Right ventricle myocardium inferior (tissue), 1 donor: ENCODE data around the gene RSPH6A. TPM values are rescaled to one million over a fixed set of nuclear protein-coding genes. Genes with fewer than 3 reads are reported as not detected.

Experiments used
- ATAC-seq: fragments of 200-7000 bp; cut with Tn5 transposase; one replicate; pipeline ENCODE4 v1.9.1; 2020; ENCODE audit warnings: mild to moderate bottlenecking, moderate library complexity
- DNase-seq: peaks from one replicate; pipeline ENCODE4 v3.0.0; 2021; ENCODE audit errors: missing footprints
- intact Hi-C: fragments of 100-400 bp; cut with DNase I; formaldehyde crosslinking; loops from one replicate; pipeline ENCODE4 v1.11.0; 2022
- total RNA-seq: library from RNA; stranded (reverse); fragmentation: NEBNext Ultra II Directional; extraction: Animal tissue kit (Norgen Biotek cat#: 25700); gene quantifications from one replicate; pipeline ENCODE4 v1.2.1, GENCODE V29; 2021
- donor health status: DM: no; HTN: yes; CAD: no; lungs with severe emphysema.

The RSPH6A gene
- total RNA-seq, 1 donor from 2014 or later = not detected

DNA sequence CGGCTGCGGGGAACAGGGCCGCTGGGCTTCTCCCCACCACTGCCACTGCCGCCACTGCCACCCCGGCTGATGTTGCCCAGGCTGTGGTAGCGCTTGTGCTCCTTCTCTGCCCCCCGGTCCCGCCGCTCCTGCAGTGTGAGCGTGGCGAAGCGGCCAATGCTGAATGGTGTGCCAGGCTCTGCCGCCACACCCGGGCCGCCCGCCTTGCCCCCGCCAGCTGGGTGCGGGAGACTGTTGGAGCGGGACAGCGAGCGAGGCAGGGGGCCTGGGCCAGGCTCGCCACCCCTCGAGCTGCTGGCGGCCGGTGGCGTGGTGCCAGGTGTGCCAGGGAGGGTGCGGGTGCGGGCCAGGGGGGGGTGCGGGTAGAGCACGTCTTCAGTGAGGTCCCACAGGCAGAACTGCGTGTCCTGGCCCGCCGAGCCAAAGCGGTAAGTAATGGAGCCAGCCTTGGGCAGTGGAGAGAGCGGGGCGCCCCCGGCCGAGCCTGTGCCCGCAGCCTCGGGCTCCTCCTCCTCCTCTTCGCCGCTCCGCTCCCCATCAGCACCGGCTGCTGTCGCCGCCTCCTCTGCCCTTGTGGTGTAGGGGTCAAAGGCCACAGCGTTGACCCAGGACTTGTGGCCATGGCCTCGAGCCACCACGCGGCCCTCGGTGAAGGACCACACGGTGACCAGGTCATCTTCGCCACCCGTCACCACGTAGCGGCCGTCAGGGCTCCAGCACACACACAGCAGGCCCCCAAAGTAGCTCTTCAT lies 29.2 kb downstream of the RSPH6A start:
- DNase-seq (no peak), ATAC-seq (no peak)
- intact Hi-C loops = no loop called here

DNA sequence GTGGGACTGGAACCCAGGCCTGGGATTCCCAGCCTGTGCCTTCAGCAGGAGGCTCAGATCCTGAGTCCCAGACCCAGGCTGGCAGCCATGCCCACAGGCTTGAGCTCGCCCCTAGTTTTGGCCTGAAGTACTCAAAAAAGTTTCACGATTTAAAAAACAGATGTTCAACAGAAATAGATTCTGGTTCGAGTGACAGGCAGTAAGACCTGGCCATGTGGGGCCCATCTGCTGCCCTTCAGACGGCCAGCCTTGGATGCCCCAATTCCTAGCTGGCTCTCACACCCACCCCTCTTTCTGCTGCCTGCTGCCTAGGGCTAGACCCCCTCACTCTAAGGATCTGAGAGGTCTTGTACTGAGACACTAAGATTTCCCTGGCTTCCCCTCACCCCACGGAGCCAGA lies 30.0 kb downstream of the RSPH6A start:
- intact Hi-C loops = no loop called here
- no peak for ATAC-seq

DNA sequence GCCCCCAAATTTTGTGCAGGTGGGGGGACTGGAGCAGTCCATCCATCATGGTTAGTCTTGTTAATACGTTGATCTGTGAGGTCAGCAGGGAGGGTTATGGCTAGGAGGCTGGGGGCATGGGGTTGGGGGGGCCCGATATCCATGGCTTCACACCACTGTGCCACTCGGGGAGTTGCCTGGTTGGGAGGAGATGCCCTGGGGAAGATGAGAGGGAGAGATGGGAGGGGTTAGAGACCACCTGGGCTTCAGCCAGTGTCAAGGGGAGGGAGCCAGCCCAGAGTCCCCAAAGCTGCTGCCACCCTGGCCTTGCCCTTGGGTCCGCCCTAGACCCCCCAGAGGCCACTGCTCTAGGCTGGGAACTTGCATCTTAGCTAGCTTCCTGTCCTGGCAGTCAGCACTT lies 31.0 kb downstream of the RSPH6A start:
- intact Hi-C loops = no loop called here
- ATAC-seq (no peak), DNase-seq (no peak)

More for the DNA sequence above, 30.0 kb downstream of the RSPH6A start:
- no peak for DNase-seq

GRCh38 chr19:45782820-45783785 lies 32.0 kb downstream of the RSPH6A start:
- DNase-seq = peak; percentile 87
- peak; percentile 70 for ATAC-seq
- intact Hi-C loops = loop anchor here (1.0 kb wide), 1 partner anchor 13 kb away; no protein-coding TSS in a partner anchor

DNA sequence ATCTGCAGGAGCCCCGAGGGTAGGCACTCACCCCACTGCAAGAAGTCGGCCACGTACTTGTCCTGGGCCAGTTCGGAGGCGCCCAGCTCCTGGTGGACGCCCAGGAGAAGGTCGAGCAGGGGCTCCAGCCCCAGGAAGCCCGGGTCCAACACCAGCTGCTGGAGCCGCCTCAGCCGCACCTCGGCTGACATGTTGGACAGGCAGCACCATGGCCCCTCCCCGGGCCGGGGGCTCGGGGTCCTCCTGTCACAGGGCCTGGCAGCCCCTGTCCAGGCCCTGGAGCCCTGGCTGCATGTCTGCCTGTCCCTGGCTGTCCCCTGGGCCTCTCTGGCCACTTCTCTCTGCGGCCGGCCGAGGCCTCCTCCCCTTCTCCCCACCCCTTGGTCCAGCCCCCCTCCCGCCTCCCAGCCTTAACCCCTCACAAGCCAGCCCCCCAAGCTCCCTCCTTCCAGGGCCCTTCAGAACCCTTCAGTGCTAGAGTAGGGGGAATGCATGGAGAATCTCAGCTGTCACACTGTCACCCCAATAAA lies 32.9 kb downstream of the RSPH6A start, which contains the start of gene DMPK:
TSS of gene DMPK (minus strand) at position 329 of the 530 bp plus-strand sequence. CDS start at position 191, 138 bp downstream.
- intact Hi-C loops = loop anchor here (1.0 kb wide), 1 partner anchor 12 kb away; no protein-coding TSS in a partner anchor

GRCh38 chr19:45781214-45782161 lies 33.6 kb downstream of the RSPH6A start:
- ATAC-seq = peak; percentile 1
- no peak for DNase-seq
- intact Hi-C loops = loop anchor here (1.0 kb wide), 1 partner anchor 11 kb away; no protein-coding TSS in a partner anchor

More for the DNA sequence above, 32.9 kb downstream of the RSPH6A start, which contains the start of gene DMPK:
- DNase-seq (no peak), ATAC-seq (peak; percentile 74)

- DNase-seq = no peak
- ATAC-seq = no peak
- intact Hi-C loops = no loop called here
Measured at GRCh38 chr19:45780448-45781213, 34.5 kb downstream of the RSPH6A start.

- ATAC-seq = no peak
- DNase-seq = no peak
- intact Hi-C loops = no loop called here
Measured at GRCh38 chr19:45780146-45780447, 35.0 kb downstream of the RSPH6A start.

DNA sequence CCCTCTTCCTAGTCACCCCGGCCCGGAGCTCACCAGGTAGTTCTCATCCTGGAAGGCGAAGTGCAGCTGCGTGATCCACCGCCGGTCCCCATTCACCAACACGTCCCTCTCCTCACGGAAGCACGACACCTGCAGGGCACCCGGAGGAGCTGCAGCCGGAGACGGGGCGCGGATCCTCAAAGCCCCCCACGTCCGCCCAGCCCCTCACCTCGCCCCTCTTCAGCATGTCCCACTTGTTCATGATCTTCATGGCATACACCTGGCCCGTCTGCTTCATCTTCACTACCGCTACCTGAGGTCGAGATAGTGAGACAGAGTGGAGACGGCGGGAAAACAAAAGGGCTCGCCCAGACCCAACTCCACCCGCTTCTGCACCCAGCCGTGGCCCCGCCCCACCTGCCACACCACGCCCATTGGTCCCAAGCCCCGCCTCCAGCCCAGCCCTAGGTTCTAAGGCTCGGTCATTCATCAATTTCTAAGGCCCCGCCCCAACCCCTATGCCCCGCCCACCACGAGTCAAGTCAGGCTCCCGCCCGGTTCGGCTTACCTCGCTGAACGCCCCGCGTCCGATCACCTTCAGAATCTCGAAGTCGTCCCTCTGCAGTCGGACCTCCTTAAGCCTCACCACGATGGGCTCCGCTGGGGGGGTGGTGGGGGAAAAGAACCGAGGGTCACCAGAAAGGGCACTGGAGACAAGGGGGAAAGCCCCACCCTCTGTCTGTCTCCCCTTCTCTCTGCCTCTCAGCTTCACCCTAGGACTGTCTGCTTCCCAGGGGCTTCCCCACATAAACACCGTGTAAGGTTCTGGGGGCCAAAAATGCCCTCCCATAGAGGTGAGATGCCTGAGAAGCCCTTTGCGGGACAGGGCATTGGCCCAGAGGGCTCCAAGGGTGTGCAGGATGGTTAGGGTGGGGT lies 35.6 kb downstream of the RSPH6A start:
- intact Hi-C loops = no loop called here
- ATAC-seq (peak; percentile 36), DNase-seq (peak; percentile 83)

DNA sequence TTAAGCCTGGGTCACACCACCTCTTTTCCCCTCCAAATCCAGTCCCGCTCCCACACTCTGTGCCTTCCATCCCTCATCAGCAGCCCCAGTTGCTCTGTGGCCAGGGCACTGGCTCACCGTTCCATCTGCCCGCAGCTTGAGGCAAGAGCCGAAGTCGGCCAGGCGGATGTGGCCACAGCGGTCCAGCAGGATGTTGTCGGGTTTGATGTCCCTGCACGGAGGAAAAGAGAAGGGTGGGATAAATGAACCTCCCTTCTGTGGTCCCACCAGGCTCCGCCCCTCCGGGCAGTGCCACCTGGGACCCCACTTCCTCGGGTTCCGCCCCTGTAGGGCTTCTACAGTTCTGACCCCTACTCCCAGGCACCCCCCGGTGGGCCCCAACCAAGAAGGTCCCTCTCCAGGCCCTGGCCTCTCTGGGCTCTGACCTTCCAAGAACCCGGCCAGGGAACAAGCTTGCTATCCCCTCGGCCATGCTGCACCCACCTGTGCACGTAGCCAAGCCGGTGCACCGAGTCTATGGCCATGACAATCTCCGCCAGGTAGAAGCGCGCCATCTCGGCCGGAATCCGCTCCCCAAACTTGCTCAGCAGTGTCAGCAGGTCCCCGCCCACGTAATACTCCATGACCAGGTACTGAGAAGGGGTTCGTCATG lies 37.0 kb downstream of the RSPH6A start:
- ATAC-seq (no peak), DNase-seq (no peak)
- intact Hi-C loops = no loop called here

- intact Hi-C loops = no loop called here
- DNase-seq (no peak), ATAC-seq (no peak)
Measured at GRCh38 chr19:45777395-45777961, 37.6 kb downstream of the RSPH6A start.

- intact Hi-C loops = loop anchor here (5.0 kb wide), 1 partner anchor 88 kb away; the partner anchor contains the start of genes FOXA3 and SYMPK
- DNase-seq (peak; percentile 56), ATAC-seq (no peak)
Measured at GRCh38 chr19:45774765-45775164, 40.3 kb downstream of the RSPH6A start.

DNA sequence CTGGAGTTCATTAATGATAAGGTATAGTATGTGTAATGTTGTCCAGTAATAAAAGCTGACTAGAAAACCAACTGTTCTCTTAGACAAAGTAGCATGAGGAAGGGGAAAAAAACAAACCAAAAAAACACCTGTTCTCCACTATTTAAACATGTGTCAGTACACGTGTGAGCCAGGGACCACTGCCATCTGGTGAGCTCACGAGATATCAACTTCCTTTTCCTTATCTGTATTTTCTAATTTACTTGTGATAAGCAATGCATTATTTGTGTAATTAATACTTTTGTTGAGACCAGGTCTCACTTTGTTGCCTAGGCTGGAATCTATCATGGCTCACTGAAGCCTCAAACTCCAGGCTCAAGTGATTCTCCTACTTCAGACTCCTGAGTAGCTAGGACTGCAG lies 41.7 kb downstream of the RSPH6A start:
- intact Hi-C loops = loop anchor here (5.0 kb wide), 1 partner anchor 89 kb away; the partner anchor contains the start of genes FOXA3 and SYMPK
- ATAC-seq (no peak), DNase-seq (peak; percentile 15)

- intact Hi-C loops = loop anchor here (5.0 kb wide), 1 partner anchor 89 kb away; the partner anchor contains the start of genes FOXA3 and SYMPK
Measured at GRCh38 chr19:45772912-45773311, 42.2 kb downstream of the RSPH6A start.

GRCh38 chr19:45772130-45772840 lies 42.8 kb downstream of the RSPH6A start:
- no peak for DNase-seq
- intact Hi-C loops = loop anchor here (5.0 kb wide), 1 partner anchor 90 kb away; the partner anchor contains the start of genes FOXA3 and SYMPK
- ATAC-seq = no peak

More at GRCh38 chr19:45772912-45773311, 42.2 kb downstream of the RSPH6A start:
- DNase-seq (no peak), ATAC-seq (no peak)
